NCI-H2107 treated with DMSO at 0.1 percent for 48 hours (cell line): ENCODE data around the gene PRR16.

Experiments
- DNase-seq: peaks from one replicate; lab custom pipeline; 2025; ENCODE audit not compliant: unreplicated experiment; lab: John Stamatoyannopoulos, UW

Gene PRR16

DNA sequence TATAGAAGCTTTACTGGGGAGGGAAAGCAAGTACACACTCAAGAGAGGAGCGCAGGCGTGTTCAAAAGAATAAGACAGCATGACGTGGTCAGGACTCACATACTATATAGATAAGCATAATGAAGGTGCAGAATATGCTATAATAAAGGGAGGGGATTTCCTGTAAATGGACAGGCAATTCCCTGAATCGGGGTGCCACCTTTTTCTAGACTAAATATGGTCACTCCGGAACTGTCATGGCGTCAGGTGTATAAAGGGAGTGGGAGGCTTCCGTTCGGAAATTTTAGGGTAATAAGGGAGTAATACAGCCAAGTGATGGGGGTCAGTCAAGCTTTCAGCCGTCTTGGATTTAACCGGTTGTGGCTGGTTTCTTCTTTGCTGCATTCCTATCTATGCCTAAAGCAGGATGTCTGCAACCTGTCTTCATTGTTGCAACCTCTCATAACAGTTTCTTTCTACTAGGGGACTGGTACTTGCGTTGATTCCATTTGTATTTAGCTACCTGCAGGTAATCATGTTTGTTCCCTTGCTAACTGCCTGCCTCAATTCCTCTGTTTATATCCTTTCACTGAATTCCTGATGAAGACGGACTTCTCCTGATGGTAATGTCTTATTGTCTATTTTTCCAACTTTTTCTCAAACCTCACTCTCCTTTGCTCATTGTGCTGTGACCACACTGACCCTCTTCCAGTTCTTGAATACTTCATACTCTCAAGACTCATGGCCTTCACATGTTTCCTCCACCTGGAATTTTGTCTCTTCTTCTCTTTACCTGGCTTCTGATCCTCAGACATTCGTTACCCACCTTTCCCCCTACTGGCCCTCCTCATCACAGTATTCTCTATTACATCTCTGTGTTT, 48.9 kb downstream of the PRR16 start:
- DNase-seq, result no peak

GRCh38 chr5:120516805-120517204, 52.7 kb downstream of the PRR16 start:
- DNase-seq, result no peak

GRCh38 chr5:120517607-120518252, 53.6 kb downstream of the PRR16 start:
- no peak for DNase-seq

DNA sequence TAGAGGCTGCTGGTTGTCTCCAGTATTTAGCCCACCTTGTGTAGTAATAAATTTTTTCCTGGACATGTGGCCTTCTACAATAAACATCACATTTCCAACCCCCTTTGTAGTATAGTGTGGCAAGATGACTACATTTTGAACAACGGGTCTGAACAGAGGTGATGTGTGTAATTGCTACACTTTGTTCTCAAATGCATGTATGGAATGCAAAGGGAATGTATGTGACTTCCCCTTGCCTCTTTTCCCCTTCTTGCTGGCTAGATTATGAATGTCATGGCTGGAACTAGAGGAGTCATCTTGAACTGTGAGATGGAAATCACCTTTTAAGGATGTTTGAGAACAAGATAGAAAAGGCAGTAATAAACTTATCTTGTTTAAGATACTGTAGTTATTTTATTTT, 54.5 kb downstream of the PRR16 start:
- no peak for DNase-seq

DNA sequence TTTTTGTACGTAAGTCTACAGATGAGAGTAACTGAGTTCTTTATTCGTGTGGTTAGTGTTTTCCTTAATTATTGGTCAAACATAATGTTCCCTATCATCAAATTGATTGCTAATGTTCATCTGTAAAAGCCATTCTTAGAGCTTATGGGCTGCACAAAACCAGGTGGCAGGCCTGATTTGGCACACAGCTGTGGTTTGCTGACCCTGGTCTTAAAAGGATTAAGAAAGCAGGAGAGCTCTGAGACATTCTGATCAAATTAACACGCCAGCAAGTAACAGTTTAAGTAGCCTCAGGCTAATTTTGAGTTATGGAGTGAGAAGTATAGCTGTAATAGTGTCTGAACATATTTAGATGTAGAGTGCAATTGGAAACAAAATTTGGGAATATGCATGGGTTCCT, 63.2 kb downstream of the PRR16 start:
- DNase-seq, result no peak

DNA sequence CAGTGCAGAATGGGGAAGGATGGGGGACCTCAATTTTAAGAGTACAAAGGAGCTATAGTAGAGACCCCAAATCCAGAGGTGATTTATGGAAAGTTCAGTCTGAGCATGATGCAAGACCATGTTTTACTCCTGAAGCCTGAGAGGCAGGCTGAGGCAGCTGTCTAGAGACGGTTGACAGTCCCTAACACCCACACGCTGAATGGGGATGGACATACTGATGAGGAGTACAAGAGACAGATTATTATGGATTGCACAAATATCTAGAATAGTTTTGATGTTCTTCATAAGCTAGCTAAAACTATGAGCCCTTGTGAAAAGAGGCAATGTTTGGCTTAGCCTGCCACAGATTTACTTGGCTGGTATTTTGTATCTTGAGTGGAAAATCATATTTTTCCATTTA, 64.5 kb downstream of the PRR16 start:
- DNase-seq, result no peak

DNA sequence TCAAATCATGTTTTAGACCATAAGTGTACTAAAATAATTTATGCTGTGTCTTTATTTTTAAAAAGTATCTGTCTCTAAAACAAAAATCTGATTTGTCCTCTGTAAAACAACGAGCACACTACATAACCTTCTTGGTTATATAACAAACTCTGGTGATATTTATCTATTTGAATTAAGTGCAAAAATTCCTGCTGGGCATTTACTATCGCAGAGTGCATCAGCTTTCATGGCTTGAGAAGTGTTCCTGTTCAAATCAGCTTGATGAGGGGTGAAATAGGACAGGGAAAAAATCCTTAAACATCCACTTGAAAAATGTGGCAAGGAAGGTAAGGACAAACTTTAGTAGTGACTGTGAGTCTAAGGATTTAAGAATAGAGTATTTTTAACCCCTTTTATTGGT, 65.3 kb downstream of the PRR16 start:
- no peak for DNase-seq

DNA sequence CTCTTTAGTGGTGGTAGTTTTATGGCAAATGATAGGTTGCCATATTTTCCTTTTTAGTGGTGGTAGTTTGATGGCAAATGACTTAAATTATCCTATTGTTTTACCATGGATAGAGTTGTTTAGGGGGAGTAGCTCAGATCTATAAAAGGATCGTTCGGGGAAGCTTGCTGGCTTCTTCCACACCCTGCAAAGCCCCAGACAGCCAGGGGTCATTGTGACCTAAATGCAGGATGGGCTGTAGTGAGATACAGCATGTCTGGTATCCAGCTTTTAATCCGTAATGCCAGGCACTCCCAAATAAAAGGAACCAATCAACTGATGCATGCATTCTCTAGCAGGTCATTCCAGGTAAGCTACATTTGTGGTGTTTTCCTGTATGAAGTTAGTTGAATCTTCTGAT, 67.1 kb downstream of the PRR16 start:
- DNase-seq, result no peak

- no peak for DNase-seq
These were observed 68.7 kb downstream of the PRR16 start for GRCh38 chr5:120532835-120533234.

GRCh38 chr5:120533581-120533980, 69.5 kb downstream of the PRR16 start:
- DNase-seq, result no peak

DNA sequence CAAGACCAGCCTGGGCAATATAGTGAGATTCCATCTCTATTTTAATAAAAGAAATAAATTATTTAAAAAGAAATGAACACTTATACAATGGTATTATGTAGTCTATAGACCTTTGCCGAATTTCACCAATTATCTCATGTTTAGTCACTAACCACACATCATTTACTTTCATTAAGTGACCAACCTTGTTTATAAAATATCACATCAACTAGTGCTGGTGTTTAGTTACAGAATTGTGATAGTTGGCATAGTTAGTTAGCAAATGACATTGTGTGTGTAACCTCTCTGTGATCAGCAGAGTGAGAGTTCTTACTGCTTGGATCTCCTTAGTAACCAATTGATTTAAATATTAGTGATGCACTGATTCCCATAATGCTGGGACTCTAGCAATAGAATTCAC, 71.8 kb downstream of the PRR16 start:
- DNase-seq, result no peak

- no peak for DNase-seq
These were observed 74.0 kb downstream of the PRR16 start for GRCh38 chr5:120538149-120538548.

DNA sequence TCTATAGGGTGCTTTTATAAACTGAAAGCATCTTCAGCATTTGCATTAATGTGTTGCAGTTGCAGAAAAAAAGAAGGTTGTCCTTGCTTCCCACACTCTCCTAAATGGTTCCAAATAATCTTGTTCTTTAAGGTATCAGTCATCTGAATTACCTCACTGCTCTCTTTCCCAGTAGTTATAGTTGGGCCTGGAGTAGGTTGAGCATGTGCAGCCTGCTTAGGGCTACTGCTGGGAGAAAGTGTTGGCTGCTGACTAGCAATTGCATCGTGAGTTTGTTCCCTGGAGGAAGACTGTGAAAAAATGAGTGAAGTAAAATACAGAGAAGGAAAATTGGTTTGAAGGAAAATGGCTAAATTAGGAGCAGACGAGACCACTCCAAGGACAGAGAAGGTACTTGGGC, 74.5 kb downstream of the PRR16 start:
- no peak for DNase-seq

- no peak for DNase-seq
These were observed 75.4 kb downstream of the PRR16 start for GRCh38 chr5:120539471-120539870.

DNA sequence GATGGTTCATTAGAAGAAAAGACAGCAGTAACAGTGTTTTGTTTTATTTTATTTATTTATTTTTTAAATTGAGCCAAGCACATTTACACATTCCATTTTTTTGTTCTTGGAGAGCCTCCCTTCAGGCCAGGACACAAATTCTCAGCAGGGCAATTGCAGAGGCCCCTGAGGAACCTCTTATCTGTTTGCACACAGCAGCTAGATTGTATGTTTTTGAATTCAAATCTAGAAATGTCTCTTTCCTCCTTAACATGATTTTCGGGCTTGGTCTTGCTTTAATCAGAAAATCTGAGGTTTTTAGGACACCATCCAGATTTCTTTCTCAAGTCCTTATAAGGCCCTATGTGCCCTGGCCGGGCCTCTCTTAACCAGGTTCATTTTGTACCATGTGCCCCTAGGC, 76.0 kb downstream of the PRR16 start:
- DNase-seq, result no peak

DNA sequence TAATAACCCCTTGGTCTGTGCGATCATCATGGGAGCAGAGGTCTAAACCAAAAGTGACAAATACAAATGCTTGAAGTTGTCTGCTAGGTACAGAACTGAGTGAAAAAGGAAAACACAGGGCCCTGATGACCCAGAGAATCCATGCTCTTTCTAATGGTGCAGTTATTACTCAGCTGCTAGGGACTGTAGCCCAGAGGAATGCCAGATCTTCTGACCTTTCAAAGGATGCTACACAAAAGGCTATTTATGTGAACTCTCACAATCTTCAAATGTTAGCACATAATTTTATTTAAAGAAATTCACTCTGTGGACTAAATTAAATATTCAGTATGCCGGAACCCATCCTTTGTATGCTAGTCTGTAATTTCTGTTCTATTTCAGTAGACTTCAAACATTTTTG, 79.9 kb downstream of the PRR16 start:
- DNase-seq, result no peak

DNA sequence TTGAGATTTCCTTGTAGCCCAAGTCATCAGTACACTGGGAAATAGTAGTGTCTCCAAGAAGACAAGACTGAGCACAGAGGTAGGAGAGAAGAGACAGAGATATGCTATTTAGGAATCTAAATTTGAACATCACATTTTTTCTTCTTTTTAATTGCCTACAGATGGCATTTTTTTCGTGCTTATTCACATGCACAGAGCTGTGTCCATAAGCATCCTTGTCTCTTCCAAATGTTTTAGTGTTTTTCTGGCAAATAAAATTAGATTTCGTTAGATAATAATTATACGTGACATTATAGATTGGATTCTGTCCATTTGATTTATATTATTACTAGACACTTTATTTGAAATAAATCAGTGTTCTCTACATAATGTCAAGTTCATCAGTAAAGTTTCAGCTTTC, 80.9 kb downstream of the PRR16 start:
- no peak for DNase-seq

- DNase-seq, result no peak
These were observed 81.9 kb downstream of the PRR16 start for GRCh38 chr5:120545951-120546350.

GRCh38 chr5:120546922-120547321, 82.8 kb downstream of the PRR16 start:
- no peak for DNase-seq

- DNase-seq, result no peak
These were observed 86.3 kb downstream of the PRR16 start for GRCh38 chr5:120550358-120550757.

DNA sequence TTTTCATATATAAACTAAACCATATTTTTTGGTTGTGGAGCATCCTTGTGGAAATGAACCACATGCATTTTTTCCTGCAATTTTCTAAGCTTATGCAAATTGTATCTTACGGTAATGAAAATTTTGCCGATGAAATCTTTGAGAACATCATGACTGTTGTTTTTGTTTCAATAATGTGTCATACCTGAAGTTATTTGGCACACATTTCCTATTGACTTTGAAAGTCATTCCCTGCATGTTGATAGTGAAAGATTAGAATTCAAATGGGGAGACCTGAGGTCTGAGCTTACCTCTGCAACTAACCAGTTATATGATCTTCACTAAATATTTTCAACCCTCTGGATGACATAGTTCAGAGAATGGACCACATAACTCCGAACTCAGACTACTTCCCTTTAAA, 88.5 kb downstream of the PRR16 start:
- no peak for DNase-seq

DNA sequence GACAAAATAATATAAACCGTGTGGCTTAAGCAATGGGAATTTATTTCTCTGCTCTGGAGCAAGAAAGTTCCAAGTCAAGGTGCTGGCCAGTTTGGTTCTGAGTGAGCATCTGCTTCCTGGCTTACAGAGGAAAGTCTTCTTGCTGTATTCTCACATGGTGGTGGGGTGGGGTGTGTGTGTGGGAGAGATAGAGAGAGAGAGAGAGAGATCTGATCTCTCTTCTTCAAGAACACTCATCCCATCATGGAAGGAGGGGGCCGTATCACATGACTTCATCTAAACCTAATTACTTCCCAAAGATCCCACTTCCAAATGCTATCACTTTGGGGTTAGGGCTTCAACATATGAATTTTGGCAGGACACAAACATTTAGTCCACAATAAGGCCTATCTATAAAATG, 91.2 kb downstream of the PRR16 start:
- no peak for DNase-seq

DNA sequence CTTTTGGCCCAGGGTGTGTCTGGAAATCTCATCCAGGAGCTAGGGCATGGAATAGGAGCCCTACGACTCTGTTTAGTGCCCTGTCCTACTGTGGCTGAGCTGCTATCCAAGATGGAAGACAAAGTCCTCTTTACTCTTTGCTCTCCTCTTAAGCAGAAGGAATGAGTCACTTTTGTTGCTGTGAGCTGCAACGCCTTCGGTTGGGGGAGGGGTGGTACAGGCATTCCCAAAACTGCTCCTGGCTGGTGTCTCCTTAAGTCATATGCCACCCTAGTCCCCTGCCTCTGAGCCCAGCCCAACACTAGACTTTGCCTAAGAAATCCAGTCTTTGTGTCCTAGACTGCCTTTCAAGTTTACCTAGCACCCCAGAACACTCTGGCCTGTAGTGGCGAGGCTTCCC, 99.9 kb downstream of the PRR16 start:
- DNase-seq, result no peak
